Fibroblast of upper back skin (primary cell): ENCODE data around the gene NUDT4.
A peak's percentile ranks its signal among the peaks of the same experiment; 100 is the strongest.
"Not testable (repeated sequence)": the region's sequence is repeated elsewhere in the genome, so short reads cannot be mapped to it uniquely, and the experiment has no call there.

Source experiments
- DNase-seq: peaks from one replicate; pipeline ENCODE4 v3.0.0-alpha.2; 2013

Gene NUDT4

GRCh38 chr12:93429852-93430251 is 52.1 kb downstream of the NUDT4 start:
- DNase-seq, result no peak

DNA sequence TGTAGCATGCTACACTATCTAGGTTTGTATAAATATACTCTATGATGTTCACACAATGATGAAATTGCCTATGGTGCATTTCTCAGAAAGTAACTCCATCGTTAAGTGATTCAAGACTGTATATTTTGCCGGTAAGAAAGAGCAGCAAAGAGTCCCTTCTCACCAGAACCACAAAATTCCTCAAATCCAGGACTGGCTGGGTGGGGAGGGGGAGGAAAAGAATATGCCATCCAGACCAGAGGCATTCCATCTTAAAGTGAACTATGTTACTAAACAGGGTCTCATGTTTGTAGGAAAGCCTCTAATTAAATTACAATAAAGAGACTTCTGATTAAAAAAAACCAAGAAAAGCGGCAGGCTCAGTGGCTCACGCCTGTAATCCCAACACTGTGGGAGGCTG is 52.6 kb downstream of the NUDT4 start:
- DNase-seq, result peak; percentile 49

GRCh38 chr12:93432031-93432430 is 54.3 kb downstream of the NUDT4 start:
- not testable (repeated sequence) for DNase-seq

- no peak for DNase-seq
Measured at GRCh38 chr12:93434256-93434865, 56.6 kb downstream of the NUDT4 start.

DNA sequence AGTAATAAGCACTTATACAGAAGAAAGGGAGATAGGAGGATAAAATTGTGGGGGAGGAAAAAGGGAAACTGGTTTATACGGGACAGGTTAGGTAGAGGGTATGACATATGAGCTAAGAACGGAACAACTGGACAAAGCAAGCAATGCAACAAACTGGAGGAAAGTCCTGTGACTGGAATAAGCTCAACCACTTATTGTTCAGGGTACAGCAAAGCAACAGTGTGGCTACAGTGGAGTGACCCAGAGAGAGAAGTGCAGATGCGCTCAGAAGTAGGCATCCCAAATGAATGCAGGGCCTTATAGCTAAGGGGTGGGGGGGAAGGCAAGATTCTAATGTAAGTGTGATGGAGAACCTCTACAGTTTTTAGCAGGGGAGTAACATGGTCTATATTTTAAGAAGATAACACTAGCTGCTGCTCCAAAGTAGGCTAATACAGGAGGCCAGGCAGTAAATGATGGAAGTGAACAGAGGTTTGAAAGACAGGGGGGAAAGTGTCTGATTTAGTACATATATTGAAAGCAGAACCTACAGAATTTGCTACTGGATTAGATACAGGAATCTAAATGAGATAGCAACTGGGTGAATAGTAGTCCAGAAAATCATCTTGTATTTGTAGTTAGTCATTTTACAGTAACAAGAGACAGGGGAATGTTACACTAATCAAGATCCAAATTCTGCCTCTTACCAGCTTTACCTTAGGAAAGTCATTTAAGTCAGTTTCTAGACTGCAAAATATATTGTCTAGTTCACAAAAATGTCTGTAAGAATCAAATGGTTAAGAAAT is 60.7 kb downstream of the NUDT4 start:
- DNase-seq, result no peak

- DNase-seq, result no peak
Measured at GRCh38 chr12:93440043-93440835, 62.5 kb downstream of the NUDT4 start.

DNA sequence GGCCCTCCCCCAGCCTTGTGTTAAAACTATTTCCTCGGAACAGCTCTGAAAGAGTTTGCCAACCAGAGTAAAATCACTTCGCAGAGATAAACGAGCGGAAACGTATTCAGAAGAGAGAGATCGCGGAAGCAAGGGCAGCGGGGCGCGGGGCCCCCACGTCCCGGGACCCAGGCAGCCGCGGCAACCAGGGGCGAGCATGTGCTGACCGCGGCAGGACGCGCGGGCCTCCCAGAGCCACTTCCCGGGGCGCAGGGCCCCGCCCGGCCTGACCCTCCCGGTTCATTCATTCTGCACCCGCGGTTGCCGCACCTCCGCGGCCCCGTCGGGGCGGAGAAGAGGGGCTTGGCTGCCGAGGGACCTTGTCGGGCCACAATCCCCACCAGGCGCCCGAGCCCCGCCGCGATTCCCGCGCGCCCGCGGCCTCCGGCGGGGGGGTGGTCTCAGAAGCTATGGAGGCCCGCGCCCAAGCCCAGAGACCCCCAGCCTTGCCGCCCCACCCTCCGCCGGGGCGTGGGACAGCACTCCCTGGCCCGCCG is 63.4 kb downstream of the NUDT4 start:
- no peak for DNase-seq

- peak; percentile 95 for DNase-seq
Measured at GRCh38 chr12:93441617-93442410, 64.1 kb downstream of the NUDT4 start, which contains the start of gene UBE2N. TSS of gene UBE2N (minus strand) at chr12:93441947. CDS start at chr12:93441884, 63 bp downstream.

DNA sequence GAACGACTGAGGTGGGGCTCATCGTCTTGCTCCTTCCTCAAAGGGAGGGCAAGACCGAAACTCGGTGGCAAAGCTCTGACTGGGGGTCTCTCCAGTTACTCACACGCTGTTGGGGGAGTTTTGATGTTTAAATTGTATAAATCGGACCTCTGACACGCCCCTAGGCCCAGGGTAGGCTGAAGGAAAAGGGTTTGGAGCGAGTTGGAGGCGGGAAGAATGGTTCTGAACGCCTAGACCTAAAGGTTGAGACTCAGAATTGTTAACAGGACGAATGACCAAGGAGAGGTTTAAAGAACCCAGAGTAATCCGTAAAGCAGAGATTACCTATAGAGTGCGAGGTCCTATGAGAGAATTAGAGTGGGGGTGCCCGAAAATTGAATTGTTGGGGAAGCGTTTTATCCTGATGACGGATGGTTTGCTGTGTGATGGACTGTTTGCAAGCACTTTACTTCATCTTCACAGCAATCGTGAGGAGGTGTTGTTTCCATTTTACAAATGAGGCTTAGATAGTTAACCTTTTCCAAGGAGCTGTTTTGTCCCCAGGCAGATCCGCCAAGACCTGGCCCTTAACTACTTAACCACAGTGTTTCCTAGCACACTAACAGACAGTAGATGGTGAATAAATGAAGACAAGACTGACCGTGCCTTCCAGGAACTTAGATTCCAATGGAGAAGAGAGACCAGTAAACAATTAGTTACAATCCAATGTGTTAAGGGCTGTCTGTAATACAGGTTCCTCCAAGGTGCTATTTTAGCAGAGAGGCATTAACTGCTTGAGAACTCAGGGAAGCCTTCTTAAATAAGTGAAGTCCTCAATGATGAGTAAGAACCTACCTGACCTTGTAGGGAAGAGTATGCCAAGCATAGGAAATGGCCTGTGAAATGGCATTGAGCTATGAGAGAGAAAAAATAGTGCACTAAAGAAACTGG is 65.0 kb downstream of the NUDT4 start:
- DNase-seq, result no peak

GRCh38 chr12:93443576-93443975 is 65.9 kb downstream of the NUDT4 start:
- DNase-seq, result no peak

DNA sequence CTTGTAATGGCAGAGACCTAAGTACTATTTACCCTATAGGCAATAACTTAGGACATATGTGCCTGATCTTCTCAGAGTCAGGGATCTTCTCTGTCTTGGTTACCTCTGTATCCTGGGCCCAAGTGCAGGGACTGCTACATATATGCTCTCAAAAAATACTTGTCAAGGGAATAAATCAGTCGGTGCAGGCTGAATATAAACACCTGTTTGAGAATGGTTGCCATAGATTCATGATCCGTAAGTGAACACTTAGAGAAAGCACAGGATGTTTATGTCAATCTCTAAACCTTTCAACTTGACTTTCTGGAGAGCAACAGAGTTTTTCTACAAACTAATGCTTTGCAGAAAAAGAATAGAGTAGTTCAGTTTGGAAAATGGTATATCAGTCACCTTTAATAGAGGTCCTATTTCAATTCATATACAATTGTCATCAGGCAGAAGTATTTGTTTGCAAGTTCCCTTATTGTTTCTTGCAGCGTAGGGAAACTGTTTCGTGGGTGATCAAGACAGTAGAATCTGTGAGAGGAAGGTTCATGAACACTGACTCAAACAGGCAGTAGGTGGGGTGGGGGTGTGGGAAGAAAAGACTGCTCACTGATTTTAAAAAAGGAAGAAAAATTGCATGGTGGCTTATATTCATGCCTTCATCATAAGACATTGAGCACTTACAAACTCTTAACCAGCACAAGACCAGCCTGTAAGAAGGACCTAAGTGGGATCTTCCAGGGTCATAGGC is 70.0 kb downstream of the NUDT4 start:
- DNase-seq, result no peak

DNA sequence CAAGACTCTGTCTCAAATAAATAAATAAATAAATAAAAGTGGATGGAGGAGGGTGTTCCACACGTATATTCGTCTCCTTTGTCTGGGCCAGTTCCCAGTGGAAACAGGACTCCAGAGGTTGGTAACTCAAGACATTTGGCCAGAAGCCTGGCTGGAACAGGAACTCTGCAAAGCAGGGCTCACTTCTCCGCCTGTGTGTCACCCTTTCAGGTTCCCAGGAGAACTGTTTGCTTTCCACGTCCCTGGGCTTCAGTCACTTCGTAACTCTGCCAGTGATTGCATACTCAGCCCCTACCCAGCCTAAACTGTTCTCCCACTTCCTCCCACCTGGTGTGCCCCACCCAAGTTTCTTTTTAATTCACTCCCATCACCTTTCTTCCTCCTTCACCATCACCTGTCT is 71.1 kb downstream of the NUDT4 start:
- no peak for DNase-seq

DNA sequence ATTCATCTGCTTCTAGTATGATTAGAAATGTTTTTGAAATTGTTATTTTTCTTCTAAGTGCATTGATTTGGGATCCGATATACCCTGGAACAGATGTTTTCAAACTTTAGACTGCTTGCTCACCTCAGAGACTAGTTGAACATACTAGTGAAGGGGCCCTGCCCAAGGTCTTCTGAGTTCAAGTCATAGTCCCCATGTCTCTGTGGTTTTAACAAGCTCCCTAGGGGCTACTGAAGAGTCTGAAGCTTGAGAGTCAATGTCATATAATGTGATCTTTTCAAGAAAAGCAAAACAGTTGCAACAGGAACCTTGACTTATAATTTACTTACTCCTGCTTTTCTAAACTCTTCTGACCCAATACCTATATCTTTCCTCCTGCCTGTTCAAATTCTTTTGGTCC is 71.6 kb downstream of the NUDT4 start:
- DNase-seq, result no peak

- no peak for DNase-seq
Measured at GRCh38 chr12:93451423-93452158, 73.9 kb downstream of the NUDT4 start.

GRCh38 chr12:93453633-93454032 is 75.9 kb downstream of the NUDT4 start:
- peak; percentile 50 for DNase-seq

DNA sequence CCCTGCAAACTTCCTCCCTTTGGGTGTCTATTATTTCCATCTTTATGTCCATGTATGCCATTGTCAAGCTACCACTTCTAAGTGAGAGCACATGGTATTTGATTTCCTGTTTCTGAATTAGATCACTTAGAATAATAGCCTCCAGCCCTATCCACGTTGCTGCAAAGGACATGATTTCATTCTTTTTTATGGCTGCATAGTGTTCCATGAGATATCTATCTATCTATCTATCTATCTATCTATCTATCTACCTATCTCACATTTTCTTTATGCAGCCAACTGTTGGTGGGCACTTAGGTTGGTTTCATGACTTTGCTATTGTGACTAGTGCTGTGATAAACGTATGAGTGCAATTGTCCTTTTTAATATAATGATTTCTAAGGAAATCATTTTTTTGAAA is 78.4 kb downstream of the NUDT4 start:
- DNase-seq, result no peak
